Endodermal cell (in vitro differentiated cells): ENCODE data around the gene PBX2. TPM values are rescaled to one million over a fixed set of nuclear protein-coding genes. Genes with fewer than 3 reads are reported as not detected.

Source experiments
- DNase-seq: peaks from one replicate; pipeline ENCODE4 v3.0.0-alpha.2; 2017
- H3K27ac ChIP-seq: 2 replicates; pipeline ENCODE4 v1.5.1; 2013; ENCODE audit warnings: mild to moderate bottlenecking, low read depth, low read length, moderate library complexity
- H3K27me3 ChIP-seq: 2 replicates; pipeline ENCODE4 v1.6.1; 2013; ENCODE audit warnings: mild to moderate bottlenecking, low read length, moderate library complexity; ENCODE audit not compliant: insufficient read depth, control insufficient read depth, poor library complexity, severe bottlenecking
- H3K36me3 ChIP-seq: 2 replicates; pipeline ENCODE4 v1.7.0; 2013; ENCODE audit warnings: mild to moderate bottlenecking, low read length, moderate library complexity; ENCODE audit not compliant: control insufficient read depth, insufficient read depth
- H3K4me1 ChIP-seq: one replicate; pipeline ENCODE4 v1.7.0; 2013; ENCODE audit warnings: low read length; ENCODE audit not compliant: control insufficient read depth, insufficient read depth
- H3K4me3 ChIP-seq: 2 replicates; pipeline ENCODE4 v1.5.1; 2013; ENCODE audit warnings: mild to moderate bottlenecking, low read length, moderate library complexity
- H3K9ac ChIP-seq: 2 replicates; pipeline ENCODE4 v1.6.1; 2013; ENCODE audit warnings: mild to moderate bottlenecking, low read length, moderate library complexity; ENCODE audit not compliant: poor library complexity, severe bottlenecking; ENCODE audit errors: extremely low read depth
- H3K9me3 ChIP-seq: 2 replicates; pipeline ENCODE4 v1.6.1; 2013; ENCODE audit warnings: mild to moderate bottlenecking, low read length, moderate library complexity; ENCODE audit not compliant: control insufficient read depth
- H3K27ac Mint-ChIP-seq: 2 replicates; pipeline ENCODE4 v1.8.0; 2020; ENCODE audit warnings: mixed read lengths
- H3K27me3 Mint-ChIP-seq: 2 replicates; pipeline ENCODE4 v1.8.0; 2021; ENCODE audit warnings: mild to moderate bottlenecking, mixed read lengths; ENCODE audit not compliant: insufficient read depth
- H3K36me3 Mint-ChIP-seq: 2 replicates; pipeline ENCODE4 v1.8.0; 2020; ENCODE audit warnings: low read depth, mixed read lengths
- H3K4me1 Mint-ChIP-seq: 2 replicates; pipeline ENCODE4 v1.8.0; 2020; ENCODE audit warnings: mixed read lengths
- H3K4me3 Mint-ChIP-seq: 2 replicates; pipeline ENCODE4 v1.8.0; 2020; ENCODE audit warnings: mild to moderate bottlenecking, moderate library complexity, mixed read lengths
- H3K9me3 Mint-ChIP-seq: 2 replicates; pipeline ENCODE4 v1.8.0; 2020; ENCODE audit warnings: mild to moderate bottlenecking, mixed read lengths
- CTCF ChIP-seq: fragments of 200-600 bp; sonication (generic); conservative IDR thresholded peaks from 2 replicates; pipeline ENCODE4 v1.5.0; 2021; ENCODE audit warnings: antibody characterized with exemption, mild to moderate bottlenecking
- WGBS, 2 experiments: methylation state at CpG; one replicate each; pipeline versions ENCODE4 v1.1.5 to v1.1.7; 2013; ENCODE audit warnings: missing lambda C conversion rate in 2 of 2, mixed read lengths in 1 of 2; ENCODE audit not compliant: insufficient coverage in 1 of 2, insufficient read length in 1 of 2; 5-methylcytosine and 5-hydroxymethylcytosine counted together
- total RNA-seq, 2 donors: library from RNA; stranded (reverse); fragmentation: NEBNext Ultra II Directional in 1 of 2; extraction: Animal tissue kit (Norgen Biotek cat#: 25700) in 1 of 2; gene quantifications; 2 replicates in 1 of 2; 3 replicates in 1 of 2; pipeline ENCODE4 v1.2.1, GENCODE V29; 2021

Gene PBX2
- total RNA-seq, 2 donors from 2014 or later = 246 to 263 TPM

- Histone ChIP-seq H3K9me3 (no peaks in the 10 kb centered on the region), H3K4me3 (no peak overlapping the region), H3K36me3 (peaks cover 12% of the 10 kb centered on the region), H3K27me3 (no peaks in the 10 kb centered on the region), H3K27ac (no peak overlapping the region), H3K9ac (no peak overlapping the region), H3K4me1 (peaks cover 8% of the 10 kb centered on the region)
- Mint-ChIP-seq H3K4me1 (peaks cover 42% of the 10 kb centered on the region), H3K36me3 (peaks cover 18% of the 10 kb centered on the region), H3K27ac (peak overlapping the region; percentile 90), H3K4me3 (peak overlapping the region; percentile 86), H3K27me3 (no peaks in the 10 kb centered on the region), H3K9me3 (no peaks in the 10 kb centered on the region)
- DNase-seq = no peak
- WGBS, 2 experiments = 91 to 98% methylated on average over 6 to 15 of the region's 15 CpGs
- TF ChIP-seq CTCF = no peak
Measured at GRCh38 chr6:32191696-32192607, 1.9 kb upstream of the PBX2 start.

GRCh38 chr6:32190911-32191677, 1.1 kb upstream of the PBX2 start:
- Histone ChIP-seq H3K4me1 (peaks cover 8% of the 10 kb centered on the region), H3K36me3 (peaks cover 19% of the 10 kb centered on the region), H3K9ac (no peak overlapping the region), H3K27me3 (no peaks in the 10 kb centered on the region), H3K4me3 (no peak overlapping the region), H3K9me3 (no peaks in the 10 kb centered on the region), H3K27ac (no peak overlapping the region)
- H3K27me3 Mint-ChIP-seq = no peaks in the 10 kb centered on the region
- no peaks in the 10 kb centered on the region for H3K9me3 Mint-ChIP-seq
- 91 to 100% methylated on average over 1 to 7 of the region's 8 CpGs for WGBS, 2 experiments
- peak overlapping the region; percentile 86 for H3K4me3 Mint-ChIP-seq
- TF ChIP-seq CTCF = no peak
- peak overlapping the region; percentile 90 for H3K27ac Mint-ChIP-seq
- H3K36me3 Mint-ChIP-seq = peaks cover 27% of the 10 kb centered on the region
- peaks cover 47% of the 10 kb centered on the region for H3K4me1 Mint-ChIP-seq
- peak; percentile 66 for DNase-seq

GRCh38 chr6:32189742-32190053, 304 bp downstream of the PBX2 start:
- peaks cover 34% of the 10 kb centered on the region for H3K36me3 Mint-ChIP-seq

More at GRCh38 chr6:32189742-32190053, 304 bp downstream of the PBX2 start:
- 0 to 18% methylated on average over 2 to 13 of the region's 23 CpGs for WGBS, 2 experiments
- Histone ChIP-seq H3K27me3 (no peaks in the 10 kb centered on the region), H3K9ac (peak overlapping the region; percentile 80), H3K4me3 (peak overlapping the region; percentile 88), H3K27ac (peak overlapping the region; percentile 32), H3K36me3 (peaks cover 19% of the 10 kb centered on the region), H3K4me1 (peaks cover 8% of the 10 kb centered on the region), H3K9me3 (no peaks in the 10 kb centered on the region)
- Mint-ChIP-seq H3K27me3 (no peaks in the 10 kb centered on the region), H3K9me3 (no peaks in the 10 kb centered on the region), H3K4me3 (peak overlapping the region; percentile 86), H3K4me1 (peaks cover 49% of the 10 kb centered on the region), H3K27ac (peak overlapping the region; percentile 92)
- TF ChIP-seq CTCF = no peak
- no peak for DNase-seq
